Measurements from ENCODE around the gene PCDHB11.
"Not testable (repeated sequence)": the region's sequence is repeated elsewhere in the genome, so short reads cannot be mapped to it uniquely, and the experiment has no call there.

GRCh38 chr5:141216035-141216434 lies 16.6 kb downstream of the PCDHB11 start:
- TF ChIP-seq MNT (conservative IDR thresholded peaks at IDR 0.05); ZNF253 (CRISPR knock-in tag; conservative IDR thresholded peaks at IDR 0.05); POLR2H (tag; IDR thresholded peaks at IDR 0.05; ENCODE audit: low read depth); EP300 (IDR thresholded peaks at IDR 0.05; ENCODE audit: low read length); RBFOX2 (IDR thresholded peaks at IDR 0.05; ENCODE audit: low read depth, low read length); ELF2 (CRISPR knock-in tag; IDR thresholded peaks at IDR 0.05); ARID4B (CRISPR knock-in tag; IDR thresholded peaks at IDR 0.05); EGR1 (conservative IDR thresholded peaks at IDR 0.05); EZH2 (IDR thresholded peaks at IDR 0.05; ENCODE audit: borderline replicate concordance, low read depth, low read length); NR3C1 (CRISPR knock-in tag; IDR thresholded peaks at IDR 0.05); MAX (CRISPR knock-in tag; IDR thresholded peaks at IDR 0.05); HDAC2 (IDR thresholded peaks at IDR 0.05); IRF2 (CRISPR knock-in tag; IDR thresholded peaks at IDR 0.05): not testable (repeated sequence)
- TF ChIP-seq, protein P1, sequence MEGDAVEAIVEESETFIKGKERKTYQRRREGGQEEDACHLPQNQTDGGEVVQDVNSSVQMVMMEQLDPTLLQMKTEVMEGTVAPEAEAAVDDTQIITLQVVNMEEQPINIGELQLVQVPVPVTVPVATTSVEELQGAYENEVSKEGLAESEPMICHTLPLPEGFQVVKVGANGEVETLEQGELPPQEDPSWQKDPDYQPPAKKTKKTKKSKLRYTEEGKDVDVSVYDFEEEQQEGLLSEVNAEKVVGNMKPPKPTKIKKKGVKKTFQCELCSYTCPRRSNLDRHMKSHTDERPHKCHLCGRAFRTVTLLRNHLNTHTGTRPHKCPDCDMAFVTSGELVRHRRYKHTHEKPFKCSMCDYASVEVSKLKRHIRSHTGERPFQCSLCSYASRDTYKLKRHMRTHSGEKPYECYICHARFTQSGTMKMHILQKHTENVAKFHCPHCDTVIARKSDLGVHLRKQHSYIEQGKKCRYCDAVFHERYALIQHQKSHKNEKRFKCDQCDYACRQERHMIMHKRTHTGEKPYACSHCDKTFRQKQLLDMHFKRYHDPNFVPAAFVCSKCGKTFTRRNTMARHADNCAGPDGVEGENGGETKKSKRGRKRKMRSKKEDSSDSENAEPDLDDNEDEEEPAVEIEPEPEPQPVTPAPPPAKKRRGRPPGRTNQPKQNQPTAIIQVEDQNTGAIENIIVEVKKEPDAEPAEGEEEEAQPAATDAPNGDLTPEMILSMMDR (IDR thresholded peaks at IDR 0.05 in 2 of 3, conservative IDR thresholded peaks at IDR 0.05 in 1 of 3; ENCODE audit: insufficient read depth in 2 of 3, low read depth in 1 of 3, low read length in 3 of 3): not testable (repeated sequence)
